ENCODE results near the gene FN3KRP.

DNA sequence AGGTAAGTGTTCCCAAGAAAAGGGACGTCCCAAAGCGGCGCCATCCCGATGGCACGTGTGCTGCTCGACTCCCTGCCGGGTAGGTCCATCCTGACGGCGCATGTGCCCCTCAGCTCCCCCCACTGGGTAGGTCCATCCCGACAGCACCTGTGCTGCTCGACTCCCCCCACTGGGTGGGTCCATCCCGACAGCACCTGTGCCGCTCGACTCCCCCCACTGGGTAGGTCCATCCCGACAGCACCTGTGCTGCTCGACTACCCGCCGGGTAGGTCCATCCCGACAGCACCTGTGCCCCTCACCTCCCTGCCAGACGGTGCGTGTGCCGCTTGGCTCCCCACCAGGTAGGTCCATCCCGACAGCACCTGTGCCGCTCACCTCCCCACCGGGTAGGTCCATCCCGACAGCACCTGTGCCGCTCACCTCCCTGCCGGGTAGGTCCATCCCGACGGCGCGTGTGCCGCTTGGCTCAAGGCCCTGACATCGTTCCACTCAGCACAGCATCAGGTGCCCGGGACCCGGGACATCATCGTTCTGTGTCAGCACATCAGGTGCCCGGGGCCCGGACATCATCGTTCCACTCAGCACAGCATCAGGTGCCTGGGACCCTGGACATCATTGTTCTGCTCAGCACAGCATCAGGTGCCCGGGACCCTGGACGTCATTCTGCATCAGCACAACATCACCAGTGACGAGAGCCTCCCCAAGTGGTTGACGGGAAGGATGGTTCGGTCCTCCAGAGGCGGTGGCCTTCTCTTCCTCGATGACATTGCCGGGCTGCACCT is 13.2 kb downstream of the FN3KRP start:
- TF ChIP-seq, protein P1, sequence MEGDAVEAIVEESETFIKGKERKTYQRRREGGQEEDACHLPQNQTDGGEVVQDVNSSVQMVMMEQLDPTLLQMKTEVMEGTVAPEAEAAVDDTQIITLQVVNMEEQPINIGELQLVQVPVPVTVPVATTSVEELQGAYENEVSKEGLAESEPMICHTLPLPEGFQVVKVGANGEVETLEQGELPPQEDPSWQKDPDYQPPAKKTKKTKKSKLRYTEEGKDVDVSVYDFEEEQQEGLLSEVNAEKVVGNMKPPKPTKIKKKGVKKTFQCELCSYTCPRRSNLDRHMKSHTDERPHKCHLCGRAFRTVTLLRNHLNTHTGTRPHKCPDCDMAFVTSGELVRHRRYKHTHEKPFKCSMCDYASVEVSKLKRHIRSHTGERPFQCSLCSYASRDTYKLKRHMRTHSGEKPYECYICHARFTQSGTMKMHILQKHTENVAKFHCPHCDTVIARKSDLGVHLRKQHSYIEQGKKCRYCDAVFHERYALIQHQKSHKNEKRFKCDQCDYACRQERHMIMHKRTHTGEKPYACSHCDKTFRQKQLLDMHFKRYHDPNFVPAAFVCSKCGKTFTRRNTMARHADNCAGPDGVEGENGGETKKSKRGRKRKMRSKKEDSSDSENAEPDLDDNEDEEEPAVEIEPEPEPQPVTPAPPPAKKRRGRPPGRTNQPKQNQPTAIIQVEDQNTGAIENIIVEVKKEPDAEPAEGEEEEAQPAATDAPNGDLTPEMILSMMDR (IDR thresholded peaks at IDR 0.05): no peak
- no peak for TF ChIP-seq POLR2A (IDR thresholded peaks at IDR 0.05)

Data from testis (tissue), 2 donors.